GM12891 (cell line): ENCODE results near the gene TNFRSF11A.

Source experiments
- POLR2A ChIP-seq: IDR thresholded peaks from 2 replicates; pipeline ENCODE4 v1.6.1; 2011; ENCODE audit warnings: low read depth, low read length, control low read depth
- POLR2AphosphoS5 ChIP-seq: IDR thresholded peaks from 2 replicates; pipeline ENCODE4 v1.6.1; 2011; ENCODE audit warnings: low read depth, low read length, control low read depth
- POU2F2 ChIP-seq: IDR thresholded peaks from 2 replicates; pipeline ENCODE4 v1.6.1; 2011; ENCODE audit warnings: low read depth, mild to moderate bottlenecking, control low read depth, low read length, moderate library complexity
- SPI1 ChIP-seq: IDR thresholded peaks from 2 replicates; pipeline ENCODE4 v1.6.1; 2011; ENCODE audit warnings: low read depth, low read length, control low read depth

GRCh38 chr18:62374410-62374965 lies 49.4 kb downstream of the TNFRSF11A start:
- TF ChIP-seq POLR2A (no peak), POLR2AphosphoS5 (no peak), POU2F2 (no peak), SPI1 (no peak)
